COLO668 (cell line): ENCODE data around the gene THAP6.
A peak's percentile ranks its signal among the peaks of the same experiment; 100 is the strongest.
"Not testable (repeated sequence)": the region's sequence is repeated elsewhere in the genome, so short reads cannot be mapped to it uniquely, and the experiment has no call there.

Experiments
- DNase-seq: peaks from one replicate; lab custom pipeline; 2025; ENCODE audit not compliant: unreplicated experiment; lab: John Stamatoyannopoulos, UW

Gene THAP6

DNA sequence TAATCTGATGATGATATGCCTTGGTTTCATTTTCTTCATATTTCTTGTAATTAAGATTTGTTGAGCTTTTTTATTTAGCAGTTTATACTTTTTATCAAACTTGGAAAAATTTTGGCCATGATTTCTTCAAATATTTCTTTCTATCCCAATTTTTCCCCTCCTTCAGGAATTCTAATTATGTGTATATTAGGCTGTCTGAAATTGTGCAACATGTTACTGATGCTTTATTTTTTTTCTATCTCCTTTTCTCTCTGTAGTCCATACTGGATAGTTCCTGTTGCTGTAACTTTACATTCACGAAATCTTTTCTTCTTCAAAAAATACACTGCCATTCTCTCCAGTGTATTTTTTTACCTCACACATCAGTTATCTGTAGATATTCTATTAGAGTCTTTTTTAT, 10.8 kb downstream of the THAP6 start:
- no peak for DNase-seq

DNA sequence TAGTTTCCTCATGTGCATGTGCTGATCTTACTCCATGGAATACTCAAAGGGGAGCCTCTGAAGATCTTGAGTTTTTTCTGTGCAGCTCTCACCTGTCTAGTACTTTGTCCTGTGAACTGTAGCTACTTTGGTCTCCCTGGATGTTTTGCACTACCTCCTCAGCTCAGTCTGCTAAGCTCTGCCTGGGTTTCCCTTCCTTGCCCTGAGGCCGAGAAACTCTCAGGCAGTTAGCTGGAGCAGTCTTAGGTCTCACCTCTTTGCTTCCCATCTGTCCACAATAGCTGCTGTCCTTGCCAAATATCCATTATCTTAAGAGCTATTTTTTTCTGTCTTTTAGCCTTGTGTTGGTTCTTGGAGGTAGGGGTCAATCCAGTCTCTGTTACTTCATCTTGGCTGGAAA, 11.6 kb downstream of the THAP6 start:
- DNase-seq: no peak

DNA sequence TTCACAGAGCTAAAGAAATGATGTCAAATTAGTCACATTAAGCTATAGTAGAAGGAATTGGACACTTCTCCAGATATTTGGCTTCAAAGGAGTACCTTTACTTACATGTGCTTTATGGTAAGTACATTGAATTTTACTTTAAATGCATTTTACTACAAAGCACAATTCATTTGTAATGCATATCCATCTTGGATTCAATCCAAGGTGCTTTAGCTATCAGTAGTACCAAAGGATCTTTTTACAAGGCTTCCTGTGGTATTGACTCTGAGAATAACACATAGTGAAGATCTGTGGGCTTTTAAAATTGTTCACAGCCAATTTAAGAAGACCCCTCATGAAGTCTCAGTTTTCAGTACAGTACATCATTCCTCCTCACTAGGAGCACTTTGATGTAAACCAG, 13.2 kb downstream of the THAP6 start:
- no peak for DNase-seq

DNA sequence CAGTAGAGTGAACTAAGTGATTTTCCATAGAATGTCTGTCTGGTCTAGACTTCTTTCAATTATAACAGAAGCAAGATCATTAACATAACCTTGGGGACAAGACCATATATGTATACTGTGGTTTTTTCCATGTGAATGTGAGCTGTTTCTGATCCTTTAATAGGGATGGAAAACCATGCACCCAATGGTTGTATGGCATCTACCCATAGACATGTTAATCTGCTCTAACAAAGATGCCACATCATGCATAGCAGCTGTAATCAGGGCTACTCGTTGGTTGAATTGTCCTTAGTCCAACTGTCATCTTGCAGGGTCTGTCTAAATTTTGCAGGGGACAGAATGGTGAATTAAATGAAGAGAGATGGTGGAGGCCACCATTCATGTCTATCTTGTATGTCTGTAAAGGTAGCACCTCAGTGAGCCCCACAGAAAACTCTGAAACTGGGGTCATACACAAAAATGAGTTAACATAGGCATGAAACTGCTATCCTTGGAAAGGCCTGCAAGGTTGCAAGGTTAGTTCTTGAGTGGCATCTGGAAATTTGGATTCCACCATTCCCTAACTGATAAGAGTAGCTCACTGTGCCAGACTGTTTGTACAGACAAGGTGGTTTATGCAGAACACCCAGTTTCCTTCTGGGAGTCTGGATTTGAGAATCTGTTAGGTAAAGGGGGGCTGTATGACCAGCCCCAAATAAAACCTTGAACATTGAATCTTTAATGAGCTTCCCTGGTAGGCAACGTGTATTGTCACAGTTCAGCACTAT, 16.5 kb downstream of the THAP6 start:
- DNase-seq: no peak

DNA sequence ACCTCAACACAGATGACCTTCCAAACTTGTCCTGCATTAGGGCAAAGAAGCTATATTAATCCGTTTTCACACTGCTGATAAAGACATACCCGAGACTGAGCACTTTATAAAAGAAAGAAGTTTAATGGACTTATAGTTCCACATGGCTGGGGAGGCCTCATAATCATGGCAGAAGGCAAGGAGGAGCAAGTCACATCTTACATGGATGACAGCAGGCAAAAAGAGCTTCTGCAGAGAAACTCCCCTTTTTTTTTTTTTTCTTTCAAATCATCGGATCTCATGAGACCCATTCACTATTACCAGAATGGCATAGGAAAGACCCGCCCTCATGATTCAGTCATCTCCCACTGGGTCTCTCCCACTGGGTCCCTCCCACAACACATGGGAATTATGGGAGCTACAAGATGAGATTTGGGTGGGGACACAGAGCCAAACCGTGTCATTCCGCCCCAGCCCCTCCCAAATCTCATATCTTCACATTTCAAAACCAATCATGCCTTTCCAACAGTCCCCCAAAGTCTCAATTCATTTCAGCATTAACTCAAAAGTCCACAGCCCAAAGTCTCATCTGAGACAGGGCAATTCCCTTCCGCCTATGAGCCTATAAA, 17.4 kb downstream of the THAP6 start:
- DNase-seq: not testable (repeated sequence)

DNA sequence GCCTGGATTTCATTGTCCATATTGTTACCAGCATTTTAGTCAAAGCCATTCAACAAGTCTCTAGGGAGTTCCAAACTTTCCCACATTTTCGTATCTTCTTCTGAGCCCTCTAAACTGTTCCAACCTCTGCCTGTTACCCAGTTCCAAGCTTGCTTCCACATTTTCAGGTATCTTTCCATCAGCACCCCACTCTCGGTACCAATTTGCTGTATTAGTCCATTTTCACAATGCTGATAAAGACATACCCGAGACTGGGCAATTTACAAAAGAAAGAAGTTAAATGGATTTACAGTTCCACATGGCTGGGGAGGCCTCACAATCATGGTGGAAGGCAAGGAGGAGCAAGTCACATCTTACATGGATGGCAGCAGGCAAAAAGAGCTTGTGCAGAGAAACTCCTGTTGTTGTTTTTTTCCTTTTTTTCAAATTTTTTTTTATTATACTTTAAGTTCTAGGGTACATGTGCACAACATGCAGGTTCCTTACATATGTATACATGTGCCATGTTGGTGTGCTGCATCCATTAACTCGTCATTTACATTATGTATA, 19.1 kb downstream of the THAP6 start:
- not testable (repeated sequence) for DNase-seq

DNA sequence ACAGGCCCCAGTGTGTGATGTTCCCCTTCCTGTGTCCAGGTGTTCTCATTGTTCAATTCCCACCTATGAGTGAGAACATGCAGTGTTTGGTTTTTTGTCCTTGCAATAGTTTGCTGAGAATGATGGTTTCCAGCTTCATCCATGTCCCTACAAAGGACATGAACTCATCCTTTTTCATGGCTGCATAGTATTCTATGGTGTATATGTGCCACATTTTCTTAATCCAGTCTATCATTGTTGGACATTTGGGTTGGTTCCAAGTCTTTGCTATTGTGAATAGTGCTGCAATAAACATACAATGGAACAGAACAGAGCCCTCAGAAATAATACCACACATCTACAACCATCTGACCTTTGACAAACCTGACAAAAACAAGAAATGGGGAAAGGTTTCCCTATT, 19.7 kb downstream of the THAP6 start:
- DNase-seq: not testable (repeated sequence)

DNA sequence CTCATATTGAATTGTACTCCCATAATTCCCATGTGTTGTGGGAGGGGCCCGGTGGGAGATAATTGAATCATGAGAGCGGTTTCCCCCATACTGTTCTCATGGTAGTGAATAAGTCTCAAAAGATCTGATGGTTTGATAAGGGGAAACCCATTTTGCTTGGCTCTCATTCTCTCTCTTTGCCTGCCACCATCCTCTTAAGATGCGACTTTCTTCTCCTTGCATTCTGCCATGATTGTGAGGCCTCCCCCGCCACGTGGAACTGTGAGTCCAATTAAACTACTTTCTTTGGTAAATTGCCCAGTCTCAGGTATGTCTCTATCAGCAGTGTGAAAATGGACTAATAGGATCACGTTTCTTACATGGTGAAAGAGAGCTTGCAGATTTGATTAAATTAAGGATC, 23.0 kb downstream of the THAP6 start:
- DNase-seq: not testable (repeated sequence)

DNA sequence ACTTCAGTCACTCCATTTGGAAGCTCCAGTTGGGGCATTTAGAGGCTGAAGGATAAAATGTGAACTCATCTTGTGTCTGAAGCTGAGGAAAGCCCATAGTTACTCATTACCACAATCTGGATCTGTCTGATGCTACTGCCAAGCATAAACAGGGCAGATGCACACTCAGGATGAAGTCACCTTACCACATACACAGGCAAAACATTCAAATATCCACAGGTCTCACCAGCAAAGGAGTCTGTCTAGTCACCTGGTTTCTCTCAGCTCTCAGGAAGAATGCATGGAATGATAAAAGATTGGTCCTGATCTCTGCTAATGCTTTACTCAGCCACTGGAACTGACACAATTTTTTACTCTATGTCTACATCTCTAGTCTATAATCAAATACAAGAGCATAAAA, 28.6 kb downstream of the THAP6 start:
- no peak for DNase-seq

DNA sequence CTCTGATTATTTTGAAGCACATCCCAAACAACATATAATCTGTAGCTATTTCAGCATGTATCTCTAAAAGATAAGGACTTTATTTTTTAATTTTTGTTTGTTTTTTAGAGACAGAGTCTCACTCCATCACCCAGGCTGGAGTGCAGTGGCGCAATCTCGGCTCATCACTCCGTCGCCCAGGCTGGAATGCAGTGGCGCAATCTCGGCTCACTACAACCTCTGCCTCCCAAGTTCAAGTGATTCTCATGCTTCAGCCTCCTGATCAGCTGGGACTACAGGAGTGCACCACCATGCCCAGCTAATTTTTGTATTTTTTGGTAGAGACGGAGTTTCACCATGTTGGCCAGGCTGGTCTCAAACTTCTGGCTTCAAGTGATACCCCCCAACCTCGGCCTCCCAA, 29.9 kb downstream of the THAP6 start:
- DNase-seq: not testable (repeated sequence)

DNA sequence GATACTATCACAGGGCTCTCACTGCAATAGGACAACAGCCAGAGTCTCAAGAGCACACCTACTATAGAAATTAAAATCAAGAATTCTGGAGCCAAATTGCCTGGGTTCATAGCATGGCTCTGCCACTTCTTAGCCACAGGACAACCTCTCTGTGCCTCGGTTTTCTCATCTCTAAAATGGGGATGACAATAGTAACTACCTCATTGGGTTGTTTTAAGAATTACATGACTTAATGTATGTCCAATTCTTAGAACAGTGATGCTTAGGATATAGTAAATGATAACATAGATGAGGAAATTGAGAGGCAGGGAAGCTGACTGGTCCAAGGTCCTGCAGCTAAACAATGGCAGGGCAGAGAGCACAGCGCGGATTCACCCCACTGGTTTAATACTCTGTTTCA, 30.6 kb downstream of the THAP6 start:
- DNase-seq: no peak

DNA sequence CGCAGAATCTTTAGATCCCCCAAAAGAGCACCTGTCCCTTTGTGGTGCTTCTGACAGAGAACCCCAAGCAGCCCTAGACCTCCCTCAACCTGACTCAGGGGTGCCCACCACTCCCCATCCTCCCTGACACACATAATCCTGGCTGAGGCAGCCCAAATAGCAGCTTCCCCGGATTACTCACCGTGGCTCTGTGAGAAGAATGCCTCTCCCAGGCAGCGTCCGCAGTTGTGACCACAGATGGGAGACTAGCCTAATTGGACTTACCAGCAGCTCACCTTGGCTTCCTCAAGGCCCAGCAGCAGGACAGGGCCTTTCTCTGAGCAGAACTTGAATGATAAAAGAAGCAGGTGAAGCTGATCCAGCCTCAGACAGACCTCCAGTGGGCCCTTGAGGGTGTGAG, 31.3 kb downstream of the THAP6 start:
- DNase-seq: no peak

DNA sequence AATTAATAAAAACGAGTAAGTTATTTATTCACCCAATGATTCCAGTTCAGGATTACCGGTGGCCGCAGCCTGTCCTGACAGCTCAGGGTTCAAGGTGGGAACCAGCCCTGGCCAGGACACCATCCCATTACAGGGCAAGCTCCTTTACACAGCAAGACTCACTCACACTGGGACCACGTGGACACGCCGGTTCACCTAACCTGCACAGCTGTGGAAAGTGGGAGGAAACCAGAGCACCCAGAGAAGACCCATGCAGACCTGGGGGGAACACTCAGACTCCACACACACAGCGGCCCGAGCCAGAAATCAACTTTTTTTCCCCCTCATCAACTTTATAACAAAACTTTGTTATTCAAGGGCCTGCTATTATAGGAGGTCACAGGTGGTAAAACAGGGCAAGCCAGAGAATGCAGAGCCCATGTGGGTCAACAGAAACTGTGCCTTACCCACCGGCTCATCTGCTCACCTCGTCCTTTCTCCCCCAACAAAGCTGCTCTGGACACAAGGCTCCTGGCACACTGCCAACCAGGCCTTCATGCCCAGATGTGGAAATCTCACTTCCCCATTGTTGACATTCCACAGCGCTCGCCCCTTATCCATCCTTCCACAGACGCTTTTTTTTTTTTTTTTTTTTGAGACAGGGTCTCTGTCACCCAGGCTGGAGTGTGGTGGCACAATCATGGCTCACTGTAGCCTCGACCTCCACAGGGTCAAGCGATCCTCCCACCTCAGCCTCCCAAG, 33.5 kb downstream of the THAP6 start:
- peak; percentile 49 for DNase-seq

DNA sequence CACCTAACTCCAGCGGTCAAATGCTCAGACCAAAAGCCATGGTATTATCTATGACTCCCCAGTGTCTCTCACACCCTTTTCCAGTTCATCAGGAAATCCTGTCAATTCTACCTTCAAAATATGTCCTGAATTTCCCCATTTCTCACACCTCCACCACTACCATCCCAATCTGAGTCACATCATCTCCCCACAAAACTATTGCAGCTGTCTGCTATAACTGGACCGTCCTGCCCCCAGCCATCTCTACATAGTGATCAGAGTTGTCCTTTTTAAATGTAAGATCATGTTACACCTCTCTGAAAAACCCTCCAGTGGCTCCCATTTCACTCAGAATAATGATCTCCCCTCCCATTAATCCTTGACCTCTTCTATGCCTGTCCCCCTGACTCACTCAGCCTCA, 34.7 kb downstream of the THAP6 start:
- DNase-seq: no peak

DNA sequence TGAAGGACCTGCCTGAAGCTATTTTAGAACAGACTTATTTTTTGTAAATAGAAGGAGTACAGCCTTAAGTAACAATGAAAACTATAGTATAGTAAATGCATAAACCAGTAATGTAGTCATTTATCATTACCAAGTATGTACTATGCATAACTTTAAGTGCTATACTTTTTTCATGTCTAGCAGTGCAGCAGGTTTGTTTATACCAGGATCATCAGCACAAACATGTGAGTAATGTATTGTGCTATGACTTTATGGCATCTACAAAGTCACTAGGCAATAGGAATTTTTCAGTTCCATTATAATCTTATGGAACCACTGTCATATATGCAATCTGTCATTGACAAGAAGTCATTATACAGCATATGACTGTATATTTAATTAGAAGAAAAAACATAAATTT, 38.2 kb downstream of the THAP6 start:
- no peak for DNase-seq

DNA sequence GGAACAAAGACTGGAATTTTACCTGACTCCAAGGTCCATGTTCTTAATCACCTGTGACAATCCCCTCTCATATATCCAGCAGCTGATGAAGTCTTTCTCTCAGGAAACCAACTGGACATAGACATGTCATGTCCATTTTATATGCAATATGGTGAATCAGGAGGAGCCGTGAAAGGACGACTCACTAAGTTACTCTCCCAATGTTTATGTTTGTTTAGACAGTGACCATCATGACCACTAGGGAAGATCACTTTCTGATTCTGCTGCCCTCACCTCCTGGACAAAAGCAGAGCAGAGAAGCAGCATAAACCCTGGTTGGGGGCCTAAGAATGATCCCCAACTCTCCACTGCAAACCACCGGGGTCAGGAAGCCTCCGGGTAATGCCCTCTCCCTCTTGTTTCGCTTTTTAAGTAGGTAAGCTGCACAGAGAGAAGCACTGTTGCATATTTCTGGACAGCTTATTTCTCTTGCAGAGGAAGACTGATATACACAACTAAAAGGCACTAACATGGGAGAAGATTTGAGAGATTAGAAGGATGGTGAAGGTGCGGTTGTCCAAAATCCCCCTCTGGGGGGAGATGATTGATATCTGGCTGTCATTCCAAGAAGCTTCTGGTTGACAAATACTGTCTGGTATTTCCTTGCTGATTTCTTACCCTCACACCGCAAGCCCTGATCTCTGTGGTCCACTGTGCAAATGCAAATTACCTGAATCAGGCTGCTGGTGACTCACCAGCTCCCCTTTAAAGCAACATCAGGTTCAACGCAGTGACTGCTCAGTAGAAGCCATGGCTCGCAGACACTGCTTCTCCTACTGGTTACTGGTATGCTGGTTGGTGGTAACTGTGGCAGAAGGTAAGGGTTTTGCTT, 41.3 kb downstream of the THAP6 start, which contains the start of gene ODAPH:
Gene ODAPH (plus strand): TSS at position 773 of the 871 bp plus-strand sequence. CDS start 17 bp downstream, at position 790.
- no peak for DNase-seq

DNA sequence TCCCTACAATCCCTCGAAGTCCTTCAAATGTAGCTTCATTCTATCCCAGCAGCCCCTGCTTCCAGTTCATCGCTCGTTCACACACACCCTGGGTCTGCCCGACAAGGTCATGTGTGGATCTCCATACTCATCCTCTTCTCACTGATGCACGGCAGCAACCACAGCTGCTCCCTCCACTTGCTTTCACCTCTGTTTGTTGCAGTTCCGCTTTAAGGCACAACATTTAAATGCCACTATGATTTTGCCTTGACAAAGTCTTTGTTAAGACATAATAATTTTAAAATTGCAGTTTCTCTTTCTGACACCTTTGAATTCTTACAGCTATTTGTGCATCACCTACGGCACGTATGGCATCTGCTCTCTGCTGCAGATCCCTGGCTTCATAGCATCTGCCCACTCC, 43.4 kb downstream of the THAP6 start:
- no peak for DNase-seq

DNA sequence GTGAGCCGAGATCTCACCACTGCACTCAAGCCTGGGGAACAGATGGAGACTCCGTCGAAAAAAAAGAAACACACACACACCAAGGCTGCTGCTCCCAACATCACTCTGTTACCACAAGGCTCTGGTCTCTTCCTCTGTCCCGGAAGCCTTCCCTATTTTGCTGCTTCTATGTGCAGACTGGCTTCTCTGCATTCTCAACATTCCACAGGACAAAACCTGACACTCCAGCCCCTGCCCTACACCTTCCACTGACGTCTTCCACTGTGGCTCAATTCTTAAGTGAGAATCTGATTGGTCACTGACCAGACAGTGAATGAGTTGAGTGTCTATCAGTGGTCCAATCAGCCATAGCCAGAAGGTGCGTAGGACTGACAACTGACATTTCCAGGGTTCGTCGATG, 47.5 kb downstream of the THAP6 start:
- DNase-seq: no peak

DNA sequence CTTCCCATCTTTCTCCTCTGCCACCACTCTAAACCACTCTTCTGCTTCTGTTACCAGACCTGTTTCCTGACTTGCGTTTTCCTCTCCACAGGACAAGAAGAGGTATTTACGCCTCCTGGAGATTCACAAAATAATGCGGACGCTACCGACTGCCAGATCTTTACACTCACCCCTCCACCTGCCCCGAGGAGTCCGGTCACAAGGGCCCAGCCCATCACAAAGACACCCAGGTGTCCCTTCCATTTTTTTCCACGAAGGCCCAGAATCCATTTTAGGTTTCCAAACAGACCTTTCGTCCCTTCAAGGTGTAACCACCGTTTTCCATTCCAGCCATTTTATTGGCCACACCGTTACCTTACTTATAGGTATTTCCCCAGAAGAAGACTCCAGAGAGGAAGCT, 49.8 kb downstream of the THAP6 start:
- DNase-seq: no peak

DNA sequence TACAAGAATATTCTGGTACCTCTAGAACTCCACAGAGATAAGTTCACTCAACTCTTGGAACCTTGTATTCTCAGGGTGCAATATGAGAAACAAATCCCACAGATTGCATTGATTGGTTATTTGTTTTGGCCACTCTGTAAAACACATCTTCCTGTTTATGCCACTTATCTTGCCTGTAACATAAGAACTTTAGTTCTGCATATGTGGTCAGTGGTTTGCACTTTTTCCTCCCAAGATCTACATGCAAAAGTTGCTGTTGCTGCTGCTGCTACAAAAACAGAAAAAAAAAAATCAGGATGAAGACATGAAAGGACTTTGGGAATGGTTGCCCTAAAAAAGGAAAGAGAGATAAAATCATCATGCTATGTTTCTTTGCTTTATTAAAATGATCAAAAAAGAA, 51.2 kb downstream of the THAP6 start:
- DNase-seq: no peak

DNA sequence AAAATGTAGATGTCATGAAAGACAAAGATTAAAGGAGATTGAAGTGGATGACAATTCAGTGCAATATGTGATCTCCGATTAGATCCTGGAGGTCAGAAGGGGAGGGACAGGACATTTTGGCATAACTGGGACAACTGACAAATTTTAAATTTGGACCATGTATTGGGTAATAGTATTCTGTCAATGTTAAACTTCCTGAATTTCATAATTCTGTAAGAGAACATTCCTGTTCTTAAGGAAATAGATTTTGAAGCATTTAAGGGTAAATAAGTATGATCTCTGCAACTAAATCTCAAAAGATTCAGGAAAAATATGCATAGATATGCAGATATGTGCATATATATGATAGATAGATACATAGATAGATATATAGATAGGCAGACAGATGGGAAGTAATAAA, 52.6 kb downstream of the THAP6 start:
- no peak for DNase-seq
